Measurements from ENCODE around the gene AVL9.
"Not testable (repeated sequence)": the region's sequence is repeated elsewhere in the genome, so short reads cannot be mapped to it uniquely, and the experiment has no call there.

AVL9 gene

DNA sequence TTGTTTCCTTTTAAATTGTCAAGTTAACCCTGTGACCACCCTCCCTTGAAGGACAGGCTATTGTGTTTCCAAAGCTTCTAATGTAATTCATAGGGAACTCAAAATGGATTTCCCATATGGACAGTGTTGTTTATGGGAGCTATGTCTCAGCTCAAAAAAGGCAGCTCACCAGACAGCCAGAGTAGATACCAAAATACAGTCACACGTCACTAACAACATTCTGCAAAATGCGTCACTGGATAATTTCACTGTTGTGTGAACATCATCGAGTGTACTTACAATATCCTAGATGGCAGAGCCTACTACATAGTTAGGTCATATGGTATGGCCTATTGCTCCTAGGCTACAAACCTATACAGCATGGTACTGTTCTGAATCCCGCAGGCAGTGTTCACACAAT lies 97.4 kb downstream of the AVL9 start:
- no peak for DNase-seq

DNA sequence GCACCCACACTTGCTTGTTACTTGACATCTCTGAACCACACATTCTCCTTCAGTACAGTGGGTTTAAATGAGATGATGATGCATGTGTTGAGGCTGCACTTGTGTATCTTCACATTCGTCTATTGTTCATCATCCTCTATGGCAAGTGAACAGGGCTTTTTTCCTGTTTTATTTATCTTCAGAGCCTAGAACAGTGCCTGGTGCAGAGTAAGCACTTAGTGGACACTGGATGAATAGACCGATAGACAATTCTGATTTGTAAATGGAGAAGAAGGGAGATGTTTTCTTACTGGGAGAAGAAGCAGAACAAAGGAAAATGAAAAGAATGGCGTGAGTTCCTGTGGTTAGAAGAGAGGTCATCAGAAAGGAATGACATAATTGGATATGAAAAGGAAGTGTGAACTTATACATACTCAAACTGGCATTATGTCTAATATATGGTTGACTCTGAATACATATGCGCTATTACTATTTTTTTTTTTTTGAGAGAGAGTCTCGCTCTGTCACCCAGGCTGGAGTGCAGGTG lies 99.7 kb downstream of the AVL9 start:
- DNase-seq = no peak

DNA sequence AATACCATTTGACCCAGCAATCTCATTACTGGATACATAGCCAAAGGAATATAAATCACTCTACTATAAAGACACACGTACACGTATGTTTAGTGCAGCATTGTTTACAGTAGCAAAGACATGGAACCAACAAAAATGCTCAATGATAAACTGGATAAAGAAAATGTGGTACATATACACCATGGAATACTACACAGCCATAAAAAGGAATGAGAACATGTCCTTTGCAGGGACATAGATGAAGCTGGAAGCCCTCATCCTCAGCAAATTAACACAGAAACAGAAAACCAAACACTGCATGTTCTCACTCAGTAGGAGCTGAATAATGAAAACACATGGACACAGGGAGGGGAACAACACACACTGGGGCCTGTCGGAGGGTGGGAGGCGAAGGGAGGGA lies 105.9 kb downstream of the AVL9 start:
- DNase-seq = not testable (repeated sequence)

DNA sequence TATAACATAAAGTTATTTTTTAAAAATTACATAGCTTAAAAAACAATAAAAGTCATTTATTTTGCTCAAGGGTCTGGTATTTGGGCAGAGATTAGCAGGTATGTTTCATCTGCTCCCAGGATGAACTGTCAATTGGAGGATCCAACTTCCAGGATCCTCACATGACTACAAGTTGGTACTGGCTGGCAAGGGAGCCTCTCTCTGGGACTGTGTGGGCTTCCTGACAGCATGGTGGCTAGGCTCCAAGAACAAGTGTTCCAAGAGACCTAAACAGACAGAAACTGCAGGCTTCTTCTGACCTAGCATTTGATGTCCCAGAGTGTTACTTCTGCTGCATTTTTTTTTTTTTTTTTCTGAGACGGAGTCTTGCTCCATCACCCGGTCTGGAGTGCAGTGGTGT lies 107.2 kb downstream of the AVL9 start:
- no peak for DNase-seq

DNA sequence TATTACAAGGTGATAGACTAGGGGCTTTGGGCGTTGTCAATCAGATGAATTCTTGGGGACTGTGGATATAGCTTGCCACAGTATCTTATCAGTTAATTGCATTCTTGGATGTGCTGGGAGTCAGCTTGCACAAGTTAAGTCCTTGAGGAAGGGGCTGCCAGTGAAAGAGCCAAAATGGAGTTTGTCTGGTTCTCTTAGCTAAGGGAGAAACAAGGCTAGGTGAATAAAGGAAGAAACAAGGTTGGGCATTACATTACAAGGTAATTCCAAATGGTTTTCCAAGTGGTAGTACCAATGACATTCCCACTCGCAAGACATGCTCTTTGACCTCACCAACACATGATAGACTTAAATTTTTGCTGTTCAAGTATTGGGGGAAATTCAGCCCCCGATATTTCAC lies 108.2 kb downstream of the AVL9 start:
- DNase-seq = not testable (repeated sequence)

DNA sequence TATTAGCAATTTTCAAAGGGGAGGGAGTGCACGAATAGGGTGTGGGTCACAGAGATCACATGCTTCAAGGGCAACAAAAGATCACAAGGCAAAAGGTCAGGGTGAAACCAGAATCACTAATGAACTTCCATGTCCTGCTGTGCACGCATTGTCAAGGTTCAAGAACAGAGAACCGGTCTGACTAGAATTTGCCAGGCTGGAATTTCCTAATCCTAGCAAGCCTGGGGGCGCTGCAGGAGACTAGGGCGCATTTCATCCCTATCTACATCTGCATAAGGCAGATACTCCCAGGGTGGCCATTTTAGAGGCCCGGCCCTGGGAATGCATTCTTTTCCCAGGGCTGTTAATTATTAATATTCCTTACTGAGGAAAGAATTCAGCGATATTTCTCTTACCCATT lies 108.8 kb downstream of the AVL9 start:
- not testable (repeated sequence) for DNase-seq

DNA sequence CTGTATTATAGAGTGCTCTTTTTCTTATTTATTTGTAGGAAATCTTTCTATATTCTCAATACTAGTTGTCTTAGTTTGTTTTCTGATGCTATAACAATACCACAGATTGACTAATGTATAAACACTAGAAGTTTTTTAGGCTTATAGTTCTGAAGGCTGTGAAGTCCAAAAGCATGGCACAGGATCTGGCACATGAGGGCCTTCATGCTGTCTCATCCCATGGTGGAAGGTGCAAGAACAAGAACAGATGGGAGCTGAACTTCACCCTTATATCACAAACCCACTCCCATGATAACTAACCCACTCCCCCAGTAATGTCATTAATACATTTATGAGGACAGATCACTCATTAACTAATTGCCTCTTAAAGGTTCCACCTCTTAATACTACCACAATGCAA lies 109.7 kb downstream of the AVL9 start:
- no peak for DNase-seq

DNA sequence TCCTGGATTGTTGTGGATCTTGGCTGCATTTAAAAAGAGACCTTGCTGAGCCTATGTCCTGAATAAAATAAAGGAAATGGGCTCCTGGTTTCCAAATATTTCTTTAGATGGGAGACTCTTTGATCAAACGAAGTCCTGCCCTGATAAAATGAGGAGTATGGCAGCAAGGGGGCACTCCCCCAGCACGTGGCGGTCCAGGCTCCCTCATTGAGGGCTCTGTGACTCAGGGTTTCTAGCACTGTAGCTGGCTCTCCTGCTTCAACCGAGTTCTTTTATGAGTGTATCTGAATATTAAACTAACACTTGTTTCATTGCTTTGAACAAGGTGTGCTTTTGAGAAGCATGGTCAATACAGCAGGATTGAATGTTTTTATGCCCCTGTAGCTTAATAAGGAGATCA lies 114.2 kb downstream of the AVL9 start:
- DNase-seq = no peak

DNA sequence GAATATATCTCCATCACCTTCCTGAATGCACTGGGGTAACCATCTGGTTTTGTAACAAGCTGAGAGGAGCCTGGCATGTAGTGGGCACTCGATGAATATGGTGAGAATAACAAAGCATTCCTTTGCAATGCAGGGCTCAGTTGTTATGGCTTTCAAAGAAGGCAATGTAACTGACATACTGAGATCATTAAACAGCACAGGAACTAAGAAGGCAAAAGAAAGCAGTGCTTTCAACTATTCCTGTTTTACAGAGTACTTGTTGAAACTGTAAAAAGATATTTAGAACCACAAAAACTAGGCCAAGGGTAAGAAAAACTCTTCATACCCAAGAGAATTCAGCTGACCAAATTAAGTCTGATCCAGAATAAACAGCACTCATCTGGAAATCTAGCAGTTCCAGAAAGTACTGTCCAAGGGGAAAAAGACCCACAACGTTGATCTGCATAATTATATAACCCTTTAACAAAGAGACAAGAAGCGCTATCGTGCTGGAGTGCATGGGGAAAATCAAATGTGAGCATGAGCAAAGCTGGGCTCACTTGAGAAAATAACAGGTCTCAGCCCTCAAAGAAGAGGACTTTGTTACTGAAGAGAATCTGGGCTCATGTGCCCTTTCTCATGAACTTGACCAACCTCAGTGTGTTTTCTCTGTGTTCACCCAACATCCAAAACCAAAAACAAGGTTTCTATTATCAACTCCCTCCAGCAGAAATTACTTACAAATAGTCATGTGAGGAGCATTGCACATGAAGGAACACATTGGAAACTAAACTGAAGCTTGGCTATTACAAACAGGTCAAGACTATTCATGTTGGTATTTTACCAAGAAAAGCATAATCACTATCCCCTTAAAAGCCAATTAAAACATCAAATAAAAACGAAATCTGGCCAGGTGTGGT lies 116.2 kb downstream of the AVL9 start:
- DNase-seq = no peak

DNA sequence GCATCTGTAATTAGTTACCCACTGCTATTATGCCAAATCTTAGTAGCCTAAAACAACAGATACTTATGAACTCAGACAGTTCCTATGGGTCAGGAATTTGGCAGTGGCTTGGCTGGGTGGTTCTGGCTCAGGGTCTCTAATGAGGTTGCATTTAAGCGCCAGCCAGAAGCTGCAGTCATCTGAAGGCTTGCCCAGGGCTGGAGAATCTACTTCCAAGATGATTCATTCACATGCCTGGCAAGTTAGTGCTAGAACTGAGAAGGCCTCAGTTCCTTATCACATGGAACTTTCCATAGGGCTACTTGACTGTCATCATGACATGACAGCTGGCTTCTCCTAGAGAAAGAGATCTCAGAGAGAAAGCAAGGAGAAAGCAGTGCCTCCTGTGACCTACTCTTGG lies 121.3 kb downstream of the AVL9 start:
- no peak for DNase-seq

DNA sequence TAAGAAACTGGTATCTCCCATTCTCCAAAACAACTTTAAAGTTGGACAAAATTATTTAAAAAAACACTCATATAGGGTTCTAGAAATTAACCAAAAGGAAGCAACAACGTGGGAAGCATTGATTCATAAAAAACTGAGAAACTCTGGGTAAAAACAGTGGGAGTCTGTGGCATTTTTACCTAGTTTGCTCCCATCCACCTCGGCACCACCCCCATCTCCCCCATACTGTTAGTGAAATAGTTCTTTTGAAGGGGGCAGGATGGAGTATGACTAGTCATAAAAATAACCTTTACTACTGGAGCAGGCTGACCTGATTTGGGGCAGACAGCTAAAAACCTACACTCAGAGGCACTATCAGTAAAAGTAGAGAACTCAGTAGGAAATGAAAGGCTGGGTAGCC lies 123.2 kb downstream of the AVL9 start:
- no peak for DNase-seq

DNA sequence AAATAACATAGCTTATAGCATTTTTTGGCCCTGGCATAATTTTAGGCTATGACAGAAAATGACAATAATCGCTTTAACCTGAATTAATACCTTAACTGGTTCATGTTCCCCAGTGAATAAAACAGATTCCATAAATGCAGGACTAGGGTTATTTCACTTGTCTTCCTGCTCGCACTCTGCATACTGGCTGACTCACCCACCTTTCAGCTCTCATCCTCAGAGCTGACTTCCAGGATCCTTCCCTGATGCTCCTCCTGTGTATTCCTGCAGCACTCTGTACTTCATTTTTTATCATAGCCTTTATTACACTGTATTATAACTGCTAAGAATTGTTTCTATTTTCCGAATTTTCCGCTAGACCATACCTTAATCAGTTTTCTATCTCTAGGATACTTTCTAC lies 123.7 kb downstream of the AVL9 start:
- no peak for DNase-seq

DNA sequence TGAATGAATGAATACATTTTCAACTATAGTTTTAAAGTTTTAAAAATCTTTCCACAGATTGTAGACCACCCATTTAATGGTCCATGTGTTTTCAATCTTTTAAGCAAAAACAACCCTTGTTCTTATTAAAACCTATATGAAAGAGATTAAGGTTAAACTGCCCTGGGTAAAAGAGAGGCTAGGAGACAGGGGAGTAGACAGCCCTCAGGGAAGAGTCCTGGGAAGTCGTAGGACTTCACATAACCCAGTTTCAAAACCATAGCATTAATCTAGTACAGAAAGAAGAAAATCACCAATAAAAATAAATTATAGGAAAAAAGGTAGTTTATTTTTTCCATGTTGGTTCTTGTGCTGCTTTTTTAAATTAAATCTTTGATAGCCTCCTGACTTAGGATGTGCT lies 124.1 kb downstream of the AVL9 start:
- DNase-seq = not testable (repeated sequence)

DNA sequence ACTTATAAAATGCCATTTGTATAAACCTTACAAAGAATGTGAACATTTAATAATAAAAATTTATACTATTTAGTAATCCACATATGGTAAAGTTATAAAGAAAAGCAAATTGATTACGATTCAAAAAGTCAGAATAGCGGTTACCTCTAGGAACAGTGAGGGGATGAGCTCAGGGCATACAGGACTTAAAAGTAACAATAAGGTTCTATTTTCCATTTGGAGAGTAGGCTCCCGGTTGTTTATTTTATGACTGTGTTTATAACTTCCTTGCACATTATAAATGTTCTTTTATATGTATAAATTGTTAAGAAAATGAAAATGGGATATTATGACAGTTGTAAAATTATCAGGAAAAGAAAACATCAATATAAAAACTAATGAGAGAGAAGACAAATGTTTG lies 135.7 kb downstream of the AVL9 start:
- DNase-seq = no peak

DNA sequence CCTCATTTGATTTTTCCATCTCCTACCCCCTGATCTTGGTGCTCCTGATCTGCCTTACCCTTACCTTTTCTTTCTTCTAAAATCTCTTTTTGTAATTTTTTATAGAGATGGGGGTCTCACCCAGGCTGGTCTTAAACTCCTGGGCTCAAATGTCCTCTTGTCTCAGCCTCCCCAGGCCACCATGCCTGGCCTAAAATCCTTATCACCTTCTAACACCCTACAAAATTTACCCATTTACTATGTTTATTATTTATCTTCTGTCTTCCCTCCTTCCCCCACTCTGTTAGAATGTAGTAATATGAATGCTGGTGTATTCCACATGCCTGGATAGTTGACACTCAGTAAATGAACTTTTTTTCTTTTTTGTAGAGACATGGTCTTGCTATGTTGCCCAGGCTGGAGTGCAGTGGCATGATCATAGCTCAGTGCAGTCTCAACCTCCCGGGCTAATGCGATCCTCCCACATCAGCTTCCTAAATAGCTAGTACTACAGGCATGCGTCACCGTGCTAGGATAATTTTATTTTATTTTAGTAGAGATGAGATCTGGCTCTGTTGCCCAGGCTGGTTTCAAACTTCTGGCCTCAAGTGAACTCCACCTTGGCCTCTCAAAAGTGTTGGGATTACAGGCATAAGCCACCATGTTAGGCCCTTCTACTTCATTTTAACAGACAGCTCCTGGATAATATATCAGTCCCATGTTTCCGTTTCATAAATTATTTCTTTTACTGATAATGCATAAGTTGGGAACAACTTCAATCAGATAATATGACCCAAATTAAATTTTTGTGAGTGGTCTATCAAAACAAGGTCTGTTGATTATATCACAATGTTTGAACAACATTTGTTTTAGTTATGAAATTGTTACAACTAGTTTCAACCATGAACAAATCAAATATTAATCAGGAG lies 136.6 kb downstream of the AVL9 start:
- not testable (repeated sequence) for DNase-seq

DNA sequence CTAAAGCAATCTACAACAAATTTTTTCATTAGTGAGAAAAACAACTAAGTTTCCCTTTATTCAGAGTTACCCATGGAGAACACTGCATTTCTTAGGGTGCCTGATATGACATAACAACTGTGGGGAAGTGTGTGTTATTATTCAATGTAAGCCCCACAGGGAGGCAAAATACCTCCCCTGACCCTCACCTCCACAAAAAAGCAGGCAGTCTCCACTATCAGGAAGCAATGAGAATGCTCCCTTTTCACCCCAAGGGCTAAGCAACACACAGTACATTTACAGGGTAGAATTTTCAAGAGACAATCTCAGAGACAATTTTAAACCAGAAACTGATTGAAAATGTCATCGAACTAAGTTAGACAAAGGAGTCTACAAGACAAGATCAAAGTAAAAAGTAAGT lies 138.2 kb downstream of the AVL9 start:
- DNase-seq = not testable (repeated sequence)

DNA sequence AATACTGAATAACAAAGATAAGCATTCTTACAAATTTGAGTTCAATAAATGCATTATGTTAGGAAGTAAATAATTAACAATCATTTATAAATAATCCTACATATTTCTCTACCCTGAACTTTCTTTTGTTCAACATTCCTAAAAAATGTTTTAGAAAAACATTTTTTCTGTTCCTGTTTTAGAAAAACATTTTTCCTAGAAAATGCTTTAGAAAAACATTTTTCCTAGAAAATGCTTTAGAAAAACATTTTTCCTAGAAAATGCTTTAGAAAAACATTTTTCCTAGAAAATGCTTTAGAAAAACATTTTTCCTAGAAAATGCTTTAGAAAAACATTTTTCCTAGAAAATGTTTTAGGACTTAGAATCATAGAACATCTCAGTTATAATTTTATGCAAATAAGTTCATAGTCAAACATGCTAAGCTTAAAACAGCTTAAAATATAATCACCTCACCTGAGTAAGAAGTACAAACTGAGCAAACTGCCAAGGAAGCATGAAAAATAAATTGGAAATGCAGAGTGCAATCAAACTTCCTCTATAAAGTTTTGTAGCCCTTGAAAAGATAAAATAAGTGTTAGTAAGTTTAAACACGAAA lies 139.6 kb downstream of the AVL9 start:
- DNase-seq = not testable (repeated sequence)

DNA sequence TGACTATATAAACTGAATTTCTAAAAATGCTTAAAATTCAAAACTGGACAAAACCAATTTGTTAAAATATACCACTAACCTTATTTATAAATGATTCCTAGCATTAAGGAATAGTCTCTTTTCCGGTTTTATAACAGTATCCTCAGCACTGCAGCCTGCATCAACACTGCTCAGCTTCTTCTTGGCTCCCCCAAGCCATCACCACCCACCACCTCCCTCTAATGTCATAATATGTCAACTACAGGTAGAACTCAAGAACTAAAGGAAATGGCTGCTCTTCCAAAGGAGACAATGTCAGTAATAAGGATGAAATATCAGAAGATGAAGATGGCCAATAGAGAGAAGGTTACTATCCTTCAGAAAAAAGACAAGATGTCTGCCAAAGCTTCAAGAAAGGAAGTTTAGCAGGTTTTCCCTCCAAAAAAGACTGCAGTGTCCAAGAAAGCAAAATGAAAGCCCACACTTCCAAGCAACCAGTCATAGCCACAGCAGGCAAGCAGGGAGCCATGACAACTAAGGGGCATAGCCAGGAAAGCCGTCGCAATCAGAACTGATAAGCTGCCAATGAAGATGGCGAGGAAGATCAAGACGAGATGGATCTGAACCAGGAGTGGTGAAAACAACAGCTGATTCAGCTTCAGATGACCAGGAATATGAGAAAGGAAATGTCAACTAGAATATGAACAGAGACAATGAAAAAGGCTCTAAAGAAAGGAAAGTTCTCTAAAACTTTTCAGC lies 141.6 kb downstream of the AVL9 start:
- not testable (repeated sequence) for DNase-seq

DNA sequence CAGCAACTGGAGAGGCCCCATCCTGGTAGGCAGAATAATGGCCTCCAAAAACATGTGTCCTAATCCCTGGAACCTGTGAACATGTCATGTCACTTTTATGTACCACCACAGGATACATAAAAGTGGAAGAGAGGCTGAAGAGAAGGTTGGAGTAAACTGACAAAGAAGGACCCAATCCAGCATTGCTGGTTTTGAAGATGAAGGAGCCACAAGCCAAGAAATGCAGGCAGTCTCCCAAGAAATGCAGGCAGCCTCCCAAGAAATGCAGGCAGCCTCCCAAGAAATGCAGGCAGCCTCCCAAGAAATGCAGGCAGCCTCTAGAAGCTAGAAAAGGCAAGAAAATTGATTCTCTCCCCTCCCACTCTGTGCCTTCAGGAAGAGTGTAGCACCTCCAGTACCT lies 142.3 kb downstream of the AVL9 start:
- not testable (repeated sequence) for DNase-seq

Measured in NCI-H524 treated with DMSO at 0.1 percent for 48 hours (cell line).